OCI-LY1 (cell line): Measurements from ENCODE around the gene CWC25.

Source experiments
- H2AFZ ChIP-seq: fragments of 200-600 bp; sonication (generic), shearing (Covaris generic); 2 replicates; pipeline ENCODE4 v1.6.0; 2014; ENCODE audit warnings: antibody characterized with exemption, mild to moderate bottlenecking, low read length
- H3F3A ChIP-seq: fragments of 200-600 bp; sonication (generic), shearing (Covaris generic); 2 replicates; pipeline ENCODE4 v1.6.0; 2014; ENCODE audit warnings: mild to moderate bottlenecking, antibody characterized with exemption, low read length, moderate library complexity; ENCODE audit not compliant: insufficient read depth
- H3K27ac ChIP-seq: fragments of 200-600 bp; sonication (generic); 2 replicates; pipeline ENCODE4 v1.5.1; 2014; ENCODE audit warnings: low read length, mixed run types, mild to moderate bottlenecking, low read depth; ENCODE audit not compliant: poor library complexity, severe bottlenecking
- H3K27me3 ChIP-seq: fragments of 200-600 bp; sonication (generic); 2 replicates; pipeline ENCODE4 v1.6.0; 2014; ENCODE audit warnings: antibody characterized with exemption, mild to moderate bottlenecking, low read length, moderate library complexity; ENCODE audit not compliant: insufficient read depth
- H3K36me3 ChIP-seq: fragments of 200-600 bp; sonication (generic); 2 replicates; pipeline ENCODE4 v1.6.1; 2014; ENCODE audit warnings: mild to moderate bottlenecking, antibody characterized with exemption, low read length, moderate library complexity, mixed read lengths; ENCODE audit not compliant: insufficient read depth
- H3K4me1 ChIP-seq: fragments of 200-600 bp; sonication (generic); 2 replicates; pipeline ENCODE4 v1.5.1; 2014; ENCODE audit warnings: mild to moderate bottlenecking, low read length, moderate library complexity; ENCODE audit not compliant: insufficient read depth, severe bottlenecking
- H3K4me2 ChIP-seq: fragments of 200-600 bp; sonication (generic), shearing (Covaris generic); 2 replicates; pipeline ENCODE4 v1.6.1; 2014; ENCODE audit warnings: low read length
- H3K4me3 ChIP-seq: fragments of 200-600 bp; sonication (generic); 2 replicates; pipeline ENCODE4 v1.5.1; 2014; ENCODE audit warnings: low read length, low read depth, mild to moderate bottlenecking, mixed read lengths; ENCODE audit not compliant: poor library complexity, severe bottlenecking
- H3K79me2 ChIP-seq: fragments of 200-600 bp; shearing (Covaris generic); 2 replicates; pipeline ENCODE4 v1.6.1; 2016; ENCODE audit warnings: mixed run types, low read length, mixed read lengths; ENCODE audit not compliant: insufficient read depth
- H3K9ac ChIP-seq: fragments of 200-600 bp; sonication (generic), shearing (Covaris generic); 2 replicates; pipeline ENCODE4 v1.6.1; 2014; ENCODE audit warnings: mild to moderate bottlenecking, low read length, mixed read lengths
- H3K9me2 ChIP-seq: fragments of 200-600 bp; sonication (generic), shearing (Covaris generic); 2 replicates; pipeline ENCODE4 v1.6.1; 2014; ENCODE audit warnings: low read depth, mild to moderate bottlenecking, low read length, mixed read lengths
- H3K9me3 ChIP-seq: fragments of 200-600 bp; shearing (Covaris generic); 2 replicates; pipeline ENCODE4 v1.6.1; 2014; ENCODE audit warnings: low read length, mixed read lengths
- H4K20me1 ChIP-seq: fragments of 200-600 bp; sonication (generic), shearing (Covaris generic); 2 replicates; pipeline ENCODE4 v1.6.0; 2016; ENCODE audit warnings: mild to moderate bottlenecking, low read length; ENCODE audit not compliant: insufficient read depth
- CTCF ChIP-seq: fragments of 200-600 bp; sonication (generic), shearing (Covaris generic); IDR thresholded peaks from 2 replicates; pipeline ENCODE4 v1.5.1; 2017; ENCODE audit warnings: mild to moderate bottlenecking, antibody characterized with exemption, low read length, moderate library complexity, mixed read lengths
- EZH2 ChIP-seq: fragments of 200-600 bp; sonication (generic), shearing (Covaris generic); IDR thresholded peaks from 2 replicates; pipeline ENCODE4 v1.8.0; 2017; ENCODE audit warnings: borderline replicate concordance, mixed run types, mild to moderate bottlenecking, antibody characterized with exemption, low read length, moderate library complexity, mixed read lengths

Gene CWC25

GRCh38 chr17:38762231-38762630, 62.9 kb downstream of the CWC25 start:
- no peak for TF ChIP-seq CTCF
- TF ChIP-seq EZH2, result no peak
- no peaks in the 10 kb centered on the region for H3K4me1 ChIP-seq
- H3K36me3 ChIP-seq, result peaks cover 89% of the 10 kb centered on the region
- H3K79me2 ChIP-seq, result no peaks in the 10 kb centered on the region
- H3K27ac ChIP-seq, result no peak overlapping the region
- H3K27me3 ChIP-seq, result no peaks in the 10 kb centered on the region
- H3K4me3 ChIP-seq, result no peak overlapping the region
- no peak overlapping the region for H3K4me2 ChIP-seq
- no peak overlapping the region for H3K9ac ChIP-seq
- H3F3A ChIP-seq, result no peaks in the 10 kb centered on the region
- no peak overlapping the region for H2AFZ ChIP-seq
- no peaks in the 10 kb centered on the region for H4K20me1 ChIP-seq
- no peaks in the 10 kb centered on the region for H3K9me3 ChIP-seq
- no peaks in the 10 kb centered on the region for H3K9me2 ChIP-seq

- no peak overlapping the region for H2AFZ ChIP-seq
- no peak overlapping the region for H3K4me2 ChIP-seq
- no peaks in the 10 kb centered on the region for H3K4me1 ChIP-seq
- no peaks in the 10 kb centered on the region for H3K79me2 ChIP-seq
- no peak overlapping the region for H3K4me3 ChIP-seq
- H3K9ac ChIP-seq, result no peak overlapping the region
- H3K27ac ChIP-seq, result no peak overlapping the region
- no peaks in the 10 kb centered on the region for H3K9me3 ChIP-seq
- TF ChIP-seq CTCF, result peak; percentile 75
- no peak for TF ChIP-seq EZH2
- no peaks in the 10 kb centered on the region for H3F3A ChIP-seq
- no peaks in the 10 kb centered on the region for H4K20me1 ChIP-seq
- peaks cover 89% of the 10 kb centered on the region for H3K36me3 ChIP-seq
- H3K9me2 ChIP-seq, result no peaks in the 10 kb centered on the region
- H3K27me3 ChIP-seq, result no peaks in the 10 kb centered on the region
Measured at GRCh38 chr17:38761612-38762011, 63.5 kb downstream of the CWC25 start.

GRCh38 chr17:38753071-38753506, 72.0 kb downstream of the CWC25 start:
- no peak for TF ChIP-seq CTCF
- Histone ChIP-seq H3K27me3 (peaks cover 5% of the 10 kb centered on the region; the same call in 1 of the 2 replicates), H3F3A (0 out of 2 replicates have a peak, but pooled peaks cover 4% of the 10 kb centered on the region), H3K36me3 (peaks cover 41% of the 10 kb centered on the region), H3K4me1 (peaks cover 36% of the 10 kb centered on the region), H3K9me3 (no peaks in the 10 kb centered on the region), H3K9ac (peak overlapping the region; percentile 89), H2AFZ (no peak overlapping the region), H3K27ac (peak overlapping the region; percentile 38), H3K79me2 (peaks cover 10% of the 10 kb centered on the region), H4K20me1 (no peaks in the 10 kb centered on the region), H3K4me3 (peak overlapping the region; percentile 91), H3K9me2 (no peaks in the 10 kb centered on the region), H3K4me2 (peak overlapping the region; percentile 90)
